Measurements from ENCODE around the gene ITPK1. TPM values are rescaled to one million over a fixed set of nuclear protein-coding genes. Genes with fewer than 3 reads are reported as not detected.

ITPK1 gene
- total RNA-seq, 1 experiment from 2014 or later, result 88.6 TPM

DNA sequence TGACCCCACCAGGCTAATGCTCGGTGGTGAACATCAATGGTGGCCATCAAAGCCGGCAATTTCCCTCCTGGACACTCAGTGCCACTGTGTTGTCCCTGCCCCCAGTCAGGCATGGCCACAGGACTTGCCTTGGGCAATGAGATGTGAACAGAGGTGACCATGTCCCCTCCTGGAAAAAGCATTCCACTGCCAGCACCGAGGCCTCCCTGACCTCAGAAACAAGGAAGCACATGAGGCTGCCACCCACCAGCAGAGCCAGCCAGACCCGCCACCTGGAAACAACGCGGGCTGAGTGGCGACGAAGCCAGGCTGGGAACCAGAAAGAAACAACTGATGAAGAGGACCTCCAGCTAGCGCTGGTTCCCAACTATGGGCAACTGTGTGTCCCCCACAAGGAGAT, 31.8 kb downstream of the ITPK1 start:
- H2AFZ ChIP-seq, result no peak overlapping the region
- H3K36me3 ChIP-seq (ENCODE audit: low read depth), result no peaks in the 10 kb centered on the region
- no peak for DNase-seq
- ChIA-PET CTCF (no interaction called here), POLR2A (ENCODE audit: unreplicated experiment) (no interaction called here)
- TF ChIP-seq, protein P1, sequence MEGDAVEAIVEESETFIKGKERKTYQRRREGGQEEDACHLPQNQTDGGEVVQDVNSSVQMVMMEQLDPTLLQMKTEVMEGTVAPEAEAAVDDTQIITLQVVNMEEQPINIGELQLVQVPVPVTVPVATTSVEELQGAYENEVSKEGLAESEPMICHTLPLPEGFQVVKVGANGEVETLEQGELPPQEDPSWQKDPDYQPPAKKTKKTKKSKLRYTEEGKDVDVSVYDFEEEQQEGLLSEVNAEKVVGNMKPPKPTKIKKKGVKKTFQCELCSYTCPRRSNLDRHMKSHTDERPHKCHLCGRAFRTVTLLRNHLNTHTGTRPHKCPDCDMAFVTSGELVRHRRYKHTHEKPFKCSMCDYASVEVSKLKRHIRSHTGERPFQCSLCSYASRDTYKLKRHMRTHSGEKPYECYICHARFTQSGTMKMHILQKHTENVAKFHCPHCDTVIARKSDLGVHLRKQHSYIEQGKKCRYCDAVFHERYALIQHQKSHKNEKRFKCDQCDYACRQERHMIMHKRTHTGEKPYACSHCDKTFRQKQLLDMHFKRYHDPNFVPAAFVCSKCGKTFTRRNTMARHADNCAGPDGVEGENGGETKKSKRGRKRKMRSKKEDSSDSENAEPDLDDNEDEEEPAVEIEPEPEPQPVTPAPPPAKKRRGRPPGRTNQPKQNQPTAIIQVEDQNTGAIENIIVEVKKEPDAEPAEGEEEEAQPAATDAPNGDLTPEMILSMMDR (conservative IDR thresholded peaks at IDR 0.05), result no peak
- TF ChIP-seq EZH2 (IDR thresholded peaks at IDR 0.05; ENCODE audit: low read depth), result no peak
- peaks cover 49% of the 10 kb centered on the region for H3K4me1 ChIP-seq (replicated peaks; ENCODE audit: insufficient read depth)
- H3K79me2 ChIP-seq (ENCODE audit: low read depth), result peaks cover 82% of the 10 kb centered on the region
- no peak overlapping the region for H3K27ac ChIP-seq
- 0 out of 2 replicates have a peak overlapping the region, but pooled peaks have one; percentile 11 for H3K4me2 ChIP-seq
- no peaks in the 10 kb centered on the region for H3K9me2 ChIP-seq (ENCODE audit: insufficient read depth)
- intact Hi-C loops (cut with micrococcal nuclease; ENCODE audit: unreplicated experiment), result no loop called here
- H3K27me3 ChIP-seq (ENCODE audit: insufficient read depth, low read depth), result no peaks in the 10 kb centered on the region
- H4K20me1 ChIP-seq (ENCODE audit: insufficient read depth), result no peaks in the 10 kb centered on the region
- no TSS peak for BruUV-seq (replicated peaks)
- no peaks in the 10 kb centered on the region for H3K9me3 ChIP-seq (ENCODE audit: insufficient read depth, low read depth)
- no peak overlapping the region for H3K4me3 ChIP-seq
- H3F3A ChIP-seq (ENCODE audit: insufficient read depth, low read depth), result peaks cover 30% of the 10 kb centered on the region

DNA sequence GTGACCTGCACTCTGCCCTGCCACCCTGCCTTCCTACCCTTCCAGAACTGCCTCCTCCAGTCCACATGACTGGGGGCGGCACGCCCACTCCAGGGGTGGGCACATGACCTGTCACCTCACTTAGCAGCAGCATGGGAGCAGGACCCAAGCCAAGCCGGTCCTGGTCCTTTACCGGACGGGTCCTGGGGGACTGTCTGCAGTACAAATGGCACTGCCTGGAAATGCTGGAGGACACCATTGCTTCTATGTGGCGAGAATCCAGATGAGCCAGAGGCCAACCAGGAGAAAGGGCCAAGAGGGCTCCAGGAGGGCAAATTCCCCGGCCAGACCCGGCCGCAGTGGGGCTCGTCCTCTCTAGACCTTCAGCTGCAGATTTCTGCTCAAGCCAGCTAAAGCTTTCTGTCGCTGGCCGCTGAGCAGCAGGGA, 33.1 kb downstream of the ITPK1 start:
- Histone ChIP-seq H3K4me1 (replicated peaks; ENCODE audit: insufficient read depth) (peaks cover 38% of the 10 kb centered on the region), H3K27me3 (ENCODE audit: insufficient read depth, low read depth) (no peaks in the 10 kb centered on the region), H3K36me3 (ENCODE audit: low read depth) (no peaks in the 10 kb centered on the region), H4K20me1 (ENCODE audit: insufficient read depth) (no peaks in the 10 kb centered on the region), H3K4me2 (no peak overlapping the region), H2AFZ (no peak overlapping the region), H3K4me3 (no peak overlapping the region), H3K79me2 (ENCODE audit: low read depth) (peaks cover 82% of the 10 kb centered on the region), H3F3A (ENCODE audit: insufficient read depth, low read depth) (peaks cover 20% of the 10 kb centered on the region), H3K9me3 (ENCODE audit: insufficient read depth, low read depth) (no peaks in the 10 kb centered on the region), H3K27ac (no peak overlapping the region), H3K9me2 (ENCODE audit: insufficient read depth) (no peaks in the 10 kb centered on the region)
- no TSS peak for BruUV-seq (replicated peaks)
- DNase-seq, result no peak
- ChIA-PET POLR2A (ENCODE audit: unreplicated experiment) (no interaction called here), CTCF (no interaction called here)
- intact Hi-C loops (cut with micrococcal nuclease; ENCODE audit: unreplicated experiment), result no loop called here
- TF ChIP-seq, protein P1 (conservative IDR thresholded peaks at IDR 0.05), result no peak
- no peak for TF ChIP-seq EZH2 (IDR thresholded peaks at IDR 0.05; ENCODE audit: low read depth)

DNA sequence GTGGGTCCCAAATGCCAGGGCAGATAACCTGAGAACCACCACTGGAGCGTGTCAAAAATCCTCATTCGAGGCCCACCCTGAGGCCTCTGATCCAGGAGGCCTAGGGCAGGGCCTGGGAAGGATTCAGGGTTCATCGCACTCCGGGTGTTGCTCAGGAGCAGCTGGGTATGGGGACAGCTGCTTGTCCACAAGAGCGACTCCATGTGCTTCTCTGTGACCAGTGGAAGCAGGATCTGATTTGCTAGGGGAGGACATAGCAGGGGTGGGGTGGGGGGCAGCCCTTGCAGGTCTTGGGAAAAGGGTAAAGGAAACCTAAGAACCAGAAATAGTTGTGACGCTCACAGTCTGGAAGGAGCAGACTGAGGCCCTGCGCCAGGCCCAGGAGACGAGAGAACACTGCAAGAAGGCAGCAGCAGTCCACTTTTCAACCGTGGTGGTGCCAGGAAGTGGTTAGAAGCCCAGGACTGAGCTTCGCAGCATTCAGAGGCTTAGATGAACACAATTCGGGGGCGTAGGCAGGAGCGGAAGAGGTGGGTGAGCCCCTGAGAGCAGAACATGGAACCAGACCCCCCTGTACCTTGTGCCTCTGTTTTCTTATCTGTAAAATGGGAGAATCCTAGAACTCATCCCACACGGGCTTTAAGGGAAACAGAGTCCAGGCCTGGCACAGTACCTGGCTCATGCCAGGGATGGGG, 33.7 kb downstream of the ITPK1 start:
- intact Hi-C loops (cut with micrococcal nuclease; ENCODE audit: unreplicated experiment), result no loop called here
- no peaks in the 10 kb centered on the region for H4K20me1 ChIP-seq (ENCODE audit: insufficient read depth)
- H3K79me2 ChIP-seq (ENCODE audit: low read depth), result peaks cover 77% of the 10 kb centered on the region
- H3K4me3 ChIP-seq, result no peak overlapping the region
- no peak overlapping the region for H3K4me2 ChIP-seq
- TF ChIP-seq EZH2 (IDR thresholded peaks at IDR 0.05; ENCODE audit: low read depth), result no peak
- TF ChIP-seq, protein P1 (conservative IDR thresholded peaks at IDR 0.05), result no peak
- no peak overlapping the region for H2AFZ ChIP-seq
- H3K36me3 ChIP-seq (ENCODE audit: low read depth), result no peaks in the 10 kb centered on the region
- POLR2A ChIA-PET (ENCODE audit: unreplicated experiment), result no interaction called here
- no peak for DNase-seq
- peaks cover 32% of the 10 kb centered on the region for H3K4me1 ChIP-seq (replicated peaks; ENCODE audit: insufficient read depth)
- CTCF ChIA-PET, result no interaction called here
- no peaks in the 10 kb centered on the region for H3K9me2 ChIP-seq (ENCODE audit: insufficient read depth)
- H3K27ac ChIP-seq, result no peak overlapping the region
- no peaks in the 10 kb centered on the region for H3K27me3 ChIP-seq (ENCODE audit: insufficient read depth, low read depth)
- H3F3A ChIP-seq (ENCODE audit: insufficient read depth, low read depth), result peaks cover 14% of the 10 kb centered on the region
- H3K9me3 ChIP-seq (ENCODE audit: insufficient read depth, low read depth), result no peaks in the 10 kb centered on the region
- BruUV-seq (replicated peaks), result no TSS peak
